Stimulated activated naive CD8-positive, alpha-beta T cell treated with anti-CD3 and anti-CD28 coated beads, Interleukin-15, Interleukin-2, amounts not matched to agents 100 U/mL and 50 U/mL, for 24 hours (primary cell): ENCODE results near the gene PLK5.
"Not testable (repeated sequence)": the region's sequence is repeated elsewhere in the genome, so short reads cannot be mapped to it uniquely, and the experiment has no call there.

Experiments used
- ATAC-seq: fragments of 150-1000 bp; cut with Tn5 transposase; one replicate; pipeline ENCODE4 v1.10.0; 2021
- DNase-seq: peaks from one replicate; pipeline ENCODE4 v3.0.0; 2021

PLK5 gene

GRCh38 chr19:1525343-1525742, 1.5 kb downstream of the PLK5 start:
- ATAC-seq (no peak), DNase-seq (no peak)

DNA sequence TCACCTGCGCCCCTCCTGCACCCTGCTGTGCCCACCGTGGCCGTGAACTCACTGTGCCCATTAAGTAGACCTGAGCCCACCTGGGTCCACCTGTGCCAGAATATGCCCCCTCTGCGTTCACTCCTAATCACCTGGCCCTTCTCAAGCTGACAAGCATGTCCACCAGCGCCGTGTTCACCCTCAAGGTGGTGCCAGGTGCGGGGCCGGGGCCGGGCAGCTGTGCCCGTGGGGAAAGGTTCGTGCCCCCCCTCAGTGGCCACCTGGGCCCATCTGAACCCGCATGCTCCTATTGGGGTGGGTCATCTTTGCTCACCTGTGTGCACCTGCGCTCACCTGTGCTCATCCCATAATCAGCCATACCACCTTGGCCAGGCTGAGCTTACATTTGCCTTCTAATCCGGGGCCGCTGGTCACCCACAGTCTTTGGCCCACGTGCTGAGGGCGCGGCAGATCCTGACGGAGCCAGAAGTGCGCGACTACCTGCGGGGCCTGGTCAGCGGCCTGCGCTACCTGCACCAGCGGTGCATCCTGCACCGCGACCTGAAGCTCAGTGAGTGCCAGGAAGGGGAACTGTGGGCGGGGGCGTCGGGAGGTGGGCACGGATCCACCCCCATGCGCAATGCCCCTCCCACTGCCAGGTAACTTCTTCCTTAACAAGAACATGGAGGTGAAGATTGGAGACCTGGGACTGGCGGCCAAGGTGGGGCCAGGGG, 2.3 kb downstream of the PLK5 start:
- no peak for DNase-seq
- ATAC-seq, result no peak

- DNase-seq, result no peak
- no peak for ATAC-seq
Observed at GRCh38 chr19:1526979-1527649, 3.2 kb downstream of the PLK5 start.

GRCh38 chr19:1527650-1528309, 3.9 kb downstream of the PLK5 start:
- DNase-seq (no peak), ATAC-seq (no peak)

DNA sequence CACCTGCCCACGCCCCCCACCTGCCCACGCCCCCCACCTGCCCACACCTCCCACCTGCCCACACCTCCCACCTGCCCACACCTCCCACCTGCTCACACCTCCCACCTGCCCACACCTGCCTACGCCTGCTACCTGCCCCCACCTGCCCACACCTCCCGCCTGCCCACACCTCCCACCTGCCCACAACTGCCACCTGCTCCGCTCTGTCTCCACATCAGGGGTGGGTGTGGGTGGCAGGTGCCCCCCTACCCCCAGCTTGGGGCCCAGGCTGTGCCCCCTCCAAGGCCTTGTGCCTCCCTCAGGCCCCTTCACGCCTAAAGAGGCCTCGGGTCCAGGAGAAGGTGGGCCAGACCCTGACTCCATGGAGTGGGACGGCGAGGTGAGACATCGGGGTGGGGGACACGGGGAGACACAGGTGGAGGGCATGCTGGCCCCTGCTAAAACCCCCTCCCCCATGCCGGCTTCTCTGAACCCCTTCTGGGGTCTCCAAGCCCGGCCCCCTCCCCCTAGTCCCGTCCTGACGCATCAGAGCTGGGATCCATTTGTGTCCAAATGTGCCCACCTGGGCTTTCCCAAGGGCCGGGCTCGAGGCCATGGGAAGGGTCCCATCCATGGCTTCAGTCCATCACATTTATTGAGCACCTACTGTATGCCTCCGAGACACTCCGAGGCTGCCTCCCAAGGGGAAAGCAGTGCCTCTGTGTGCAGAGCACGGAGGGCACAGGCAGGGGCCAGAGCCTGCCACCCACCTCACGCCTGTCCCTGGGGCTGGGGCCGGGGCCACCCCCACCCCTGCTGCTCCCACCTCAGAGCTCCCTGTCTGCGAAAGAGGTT, 4.9 kb downstream of the PLK5 start:
- ATAC-seq (no peak), DNase-seq (no peak)

DNA sequence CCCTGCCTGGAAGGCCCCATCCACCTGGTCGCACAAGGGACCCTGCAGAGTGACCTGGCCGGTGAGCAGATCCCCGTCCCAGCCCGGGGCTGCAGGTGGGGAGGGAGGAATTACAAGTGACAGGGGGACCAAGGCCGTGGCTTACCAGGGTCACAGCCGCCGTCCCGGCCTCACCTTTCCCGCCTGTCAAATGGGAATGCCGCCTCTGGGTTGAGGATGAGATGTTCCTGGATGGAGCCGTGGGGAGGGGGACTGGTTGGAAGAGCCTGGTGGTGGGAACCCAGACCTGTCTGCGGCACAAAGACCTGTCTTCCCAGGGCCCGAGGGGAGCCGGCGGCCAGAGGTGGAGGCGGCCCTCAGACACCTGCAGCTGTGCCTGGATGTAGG, 5.5 kb downstream of the PLK5 start:
- no peak for ATAC-seq
- no peak for DNase-seq

DNA sequence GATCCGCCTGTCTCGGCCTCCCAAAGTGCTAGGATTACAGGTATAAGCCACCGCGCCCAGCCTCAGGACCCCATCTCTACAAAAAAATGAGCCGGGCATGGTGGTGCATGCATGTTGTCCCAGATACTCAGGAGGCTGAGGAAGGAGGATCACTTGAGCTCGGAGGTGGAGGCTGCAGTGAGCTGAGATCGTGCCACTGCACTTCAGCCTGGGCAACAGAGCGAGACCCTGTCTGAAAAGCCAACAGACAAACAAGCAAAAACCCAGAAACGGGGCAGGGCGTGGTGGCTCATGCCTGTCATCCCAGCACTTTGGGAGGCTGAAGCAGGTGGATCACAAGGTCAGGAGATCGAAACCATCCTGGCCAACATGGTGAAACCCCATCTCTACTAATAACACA, 7.0 kb downstream of the PLK5 start:
- DNase-seq, ATAC-seq: not testable (repeated sequence)

DNA sequence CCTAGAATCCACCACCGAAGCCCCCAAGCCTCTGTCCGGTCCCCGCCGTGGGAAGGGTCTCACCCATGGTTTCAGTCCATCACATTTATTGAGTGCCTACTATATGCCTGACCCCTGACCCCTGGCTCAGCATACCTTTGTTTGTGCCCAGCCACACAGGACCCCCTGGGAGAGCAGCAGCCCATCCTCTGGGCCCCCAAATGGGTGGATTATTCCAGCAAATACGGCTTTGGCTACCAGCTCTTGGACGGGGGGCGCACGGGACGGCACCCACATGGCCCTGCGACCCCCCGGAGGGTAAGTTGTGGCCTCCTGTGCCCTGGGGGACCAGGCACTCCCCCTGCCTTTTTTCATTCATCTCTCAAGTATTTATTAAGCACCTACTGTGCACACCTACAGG, 7.7 kb downstream of the PLK5 start:
- DNase-seq (no peak), ATAC-seq (no peak)

- ATAC-seq, result no peak
- no peak for DNase-seq
Observed at GRCh38 chr19:1532003-1532402, 8.1 kb downstream of the PLK5 start.

DNA sequence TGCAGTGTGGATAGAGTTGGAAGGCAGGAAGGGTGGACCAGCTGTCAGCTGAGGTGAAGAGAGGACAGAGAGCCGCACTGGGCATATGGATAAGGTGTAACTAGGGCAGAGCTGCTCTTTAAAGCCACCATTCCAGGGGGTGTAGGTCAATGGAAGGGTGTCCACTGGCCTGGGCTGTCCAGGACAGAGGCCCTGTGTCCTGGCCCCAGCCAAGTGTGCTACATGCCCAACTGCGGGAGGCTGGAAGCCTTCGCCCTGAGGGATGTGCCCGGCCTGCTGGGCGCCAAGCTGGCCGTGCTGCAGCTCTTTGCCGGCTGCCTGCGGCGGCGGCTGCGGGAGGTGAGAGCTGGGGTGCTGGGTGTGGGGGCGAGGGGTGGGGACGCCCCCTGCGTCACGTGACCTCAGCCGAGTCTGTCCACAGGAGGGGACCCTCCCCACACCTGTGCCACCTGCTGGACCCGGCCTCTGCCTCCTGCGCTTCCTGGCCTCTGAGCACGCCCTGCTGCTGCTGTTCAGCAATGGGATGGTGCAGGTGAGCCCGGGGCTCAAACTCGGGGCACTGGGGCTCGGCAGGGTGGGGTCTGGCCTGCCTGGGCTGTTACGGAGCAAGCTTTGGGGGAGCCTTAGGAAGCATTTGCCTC, 9.8 kb downstream of the PLK5 start:
- no peak for ATAC-seq
- DNase-seq, result no peak

DNA sequence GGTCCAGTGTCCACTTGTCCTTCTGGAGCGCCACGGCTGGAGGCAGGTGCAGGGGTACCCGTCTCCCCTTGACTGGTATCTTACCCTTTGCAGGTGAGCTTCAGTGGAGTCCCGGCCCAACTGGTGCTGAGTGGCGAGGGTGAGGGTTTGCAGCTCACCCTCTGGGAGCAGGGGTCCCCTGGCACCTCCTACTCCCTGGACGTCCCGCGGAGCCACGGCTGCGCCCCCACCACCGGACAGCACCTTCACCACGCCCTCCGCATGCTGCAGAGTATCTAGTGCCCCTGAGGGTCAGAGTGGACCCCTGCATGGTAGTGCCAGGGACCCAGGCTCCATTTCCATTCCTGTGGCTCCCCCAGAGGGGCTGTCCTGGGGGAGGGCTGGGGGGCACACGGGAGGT, 11.1 kb downstream of the PLK5 start:
- no peak for DNase-seq
- no peak for ATAC-seq

GRCh38 chr19:1535699-1536098, 11.8 kb downstream of the PLK5 start:
- DNase-seq, ATAC-seq: not testable (repeated sequence)

- ATAC-seq (no peak), DNase-seq (no peak)
Observed at GRCh38 chr19:1538978-1539377, 15.1 kb downstream of the PLK5 start.

DNA sequence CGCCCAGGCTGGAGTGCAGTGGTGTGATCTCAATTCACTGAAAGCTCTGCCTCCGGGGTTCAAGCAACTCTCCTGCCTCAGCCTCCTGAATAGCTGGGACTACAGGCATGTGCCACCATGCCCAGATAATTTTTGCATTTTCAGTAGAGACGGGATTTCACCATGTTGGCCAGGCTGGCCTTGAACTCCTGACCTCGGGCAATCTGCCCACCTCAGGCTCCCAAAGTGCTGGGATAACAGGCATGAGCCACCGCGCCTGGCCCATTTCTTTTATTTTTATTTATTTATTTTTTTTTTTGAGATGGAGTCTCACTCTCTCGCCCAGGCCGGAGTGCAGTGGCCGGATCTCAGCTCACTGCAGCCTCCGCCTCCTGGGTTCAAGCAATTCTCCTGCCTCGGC, 15.9 kb downstream of the PLK5 start:
- not testable (repeated sequence) for DNase-seq, ATAC-seq

DNA sequence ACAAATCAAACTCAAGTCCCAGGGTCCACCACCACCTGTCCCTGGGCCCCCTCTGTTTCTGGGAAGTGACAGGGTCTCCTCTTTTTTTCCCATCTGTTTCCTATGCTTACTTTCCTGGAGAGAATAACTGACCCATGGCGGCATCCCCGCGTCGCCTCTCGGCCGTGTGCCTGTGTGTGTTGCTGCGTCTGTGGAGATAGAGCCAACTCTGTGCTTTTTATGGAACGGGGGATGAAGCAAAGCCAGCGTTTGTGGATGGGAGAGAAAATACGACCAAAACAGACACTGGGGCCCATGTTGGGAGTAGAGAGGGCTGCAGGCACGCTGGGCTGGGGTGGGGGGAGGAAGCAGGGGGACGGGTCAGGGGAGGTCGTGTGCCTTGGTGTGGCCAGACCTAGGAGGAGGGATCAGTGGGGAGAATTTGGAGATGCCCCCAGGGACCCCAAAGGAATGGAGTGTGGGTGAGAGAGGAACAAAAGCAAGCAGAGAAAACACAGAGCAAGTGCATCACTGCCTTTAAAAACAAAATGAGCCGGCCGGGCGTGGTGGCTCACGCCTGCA, 16.6 kb downstream of the PLK5 start:
- DNase-seq (no peak), ATAC-seq (no peak)

- ATAC-seq, result no peak
- no peak for DNase-seq
Observed at GRCh38 chr19:1549332-1549945, 25.6 kb downstream of the PLK5 start.

DNA sequence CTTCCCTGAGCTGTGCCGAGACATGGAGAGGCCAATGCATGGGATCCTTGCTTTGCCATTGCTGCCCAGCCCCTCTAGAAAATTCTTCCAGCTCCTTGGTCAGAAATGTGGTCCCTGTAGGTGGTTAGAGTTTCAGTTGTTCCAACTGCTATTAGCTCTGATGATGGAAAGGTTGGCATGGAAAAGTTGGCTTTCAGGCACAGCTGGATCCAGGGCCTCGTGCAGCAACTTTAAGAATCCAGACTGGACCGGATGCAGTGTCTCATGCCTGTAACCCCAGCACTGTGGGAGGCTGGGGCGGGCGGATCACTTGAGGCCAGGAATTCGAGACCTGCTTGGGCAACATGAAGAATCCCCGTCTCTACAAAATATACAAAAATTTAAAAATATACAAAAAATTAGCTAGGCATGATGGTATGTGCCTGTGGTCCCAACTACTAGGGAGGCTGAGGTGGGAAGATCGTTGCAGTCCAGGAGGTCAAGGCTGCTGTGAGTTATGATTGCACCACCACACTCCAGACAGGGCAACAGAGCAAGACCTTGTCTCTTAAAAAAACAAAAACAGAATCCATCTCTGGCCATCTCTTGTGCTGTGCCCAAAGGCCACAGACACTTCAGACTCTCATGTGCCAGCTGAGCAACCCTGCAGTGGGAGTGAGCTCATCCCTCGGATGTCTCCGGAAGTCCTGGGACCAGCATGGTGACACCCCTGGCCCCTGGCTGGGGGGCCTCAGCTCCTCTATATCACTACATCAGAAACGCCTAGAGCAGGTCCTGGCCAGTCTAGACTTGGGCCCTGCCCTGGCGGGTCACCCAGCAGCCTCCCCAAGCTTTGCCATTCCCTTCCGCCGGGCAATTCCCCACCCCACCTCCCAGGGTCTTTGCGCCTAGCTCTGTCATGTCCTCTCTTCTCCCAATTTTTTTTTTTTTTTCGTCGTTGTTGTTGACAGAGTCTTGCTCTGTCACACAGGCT, 27.5 kb downstream of the PLK5 start:
- ATAC-seq (no peak), DNase-seq (no peak)

- DNase-seq, result no peak
- no peak for ATAC-seq
Observed at GRCh38 chr19:1553415-1553814, 29.5 kb downstream of the PLK5 start.

GRCh38 chr19:1554968-1555367, 31.1 kb downstream of the PLK5 start:
- ATAC-seq (no peak), DNase-seq (no peak)
